HG02571 (cell line): ENCODE data around the gene RYR2.

Source experiments
- ATAC-seq: cut with Tn5 transposase; IDR thresholded peaks from one replicate; pipeline ENCODE4 v1.9.1; 2021; ENCODE audit warnings: mild to moderate bottlenecking, moderate library complexity; ENCODE audit not compliant: unreplicated experiment

RYR2 gene

GRCh38 chr1:237701534-237701933 lies 659.5 kb downstream of the RYR2 start:
- ATAC-seq, result no peak

GRCh38 chr1:237702161-237702560 lies 660.2 kb downstream of the RYR2 start:
- ATAC-seq, result no peak

- no peak for ATAC-seq
Observed at GRCh38 chr1:237705462-237705861, 663.5 kb downstream of the RYR2 start.

GRCh38 chr1:237709355-237709754 lies 667.4 kb downstream of the RYR2 start:
- ATAC-seq, result no peak

- ATAC-seq, result no peak
Observed at GRCh38 chr1:237711281-237711680, 669.3 kb downstream of the RYR2 start.

GRCh38 chr1:237712082-237712481 lies 670.1 kb downstream of the RYR2 start:
- no peak for ATAC-seq

- ATAC-seq, result no peak
Observed at GRCh38 chr1:237712586-237713157, 670.7 kb downstream of the RYR2 start.

GRCh38 chr1:237713916-237714315 lies 671.9 kb downstream of the RYR2 start:
- ATAC-seq, result no peak

- no peak for ATAC-seq
Observed at GRCh38 chr1:237717106-237717505, 675.1 kb downstream of the RYR2 start.

- ATAC-seq, result no peak
Observed at GRCh38 chr1:237730826-237731350, 688.9 kb downstream of the RYR2 start.

GRCh38 chr1:237732657-237733056 lies 690.7 kb downstream of the RYR2 start:
- no peak for ATAC-seq

- ATAC-seq, result no peak
Observed at GRCh38 chr1:237736372-237737029, 694.5 kb downstream of the RYR2 start.

- no peak for ATAC-seq
Observed at GRCh38 chr1:237737448-237737847, 695.5 kb downstream of the RYR2 start.

- no peak for ATAC-seq
Observed at GRCh38 chr1:237737938-237738610, 696.1 kb downstream of the RYR2 start.

- ATAC-seq, result no peak
Observed at GRCh38 chr1:237740846-237741245, 698.9 kb downstream of the RYR2 start.

GRCh38 chr1:237745545-237745944 lies 703.6 kb downstream of the RYR2 start:
- ATAC-seq, result no peak

- ATAC-seq, result no peak
Observed at GRCh38 chr1:237748171-237748960, 706.4 kb downstream of the RYR2 start.

GRCh38 chr1:237749122-237749521 lies 707.1 kb downstream of the RYR2 start:
- no peak for ATAC-seq

- no peak for ATAC-seq
Observed at GRCh38 chr1:237751090-237751489, 709.1 kb downstream of the RYR2 start.

- ATAC-seq, result no peak
Observed at GRCh38 chr1:237754627-237755026, 712.6 kb downstream of the RYR2 start.

- ATAC-seq, result no peak
Observed at GRCh38 chr1:237756304-237756967, 714.5 kb downstream of the RYR2 start.
